ENCODE measurements around the gene GFRA1. TPM values are rescaled to one million over a fixed set of nuclear protein-coding genes. Genes with fewer than 3 reads are reported as not detected.

The GFRA1 gene
- total RNA-seq, 2 experiments from 2014 or later = not detected

- no peak overlapping the region for H3K4me3 Mint-ChIP-seq
- CTCF ChIA-PET = no interaction called here
Measured at GRCh38 chr10:116104210-116104932, 168.6 kb downstream of the GFRA1 start.

GRCh38 chr10:116103668-116104067 lies 169.3 kb downstream of the GFRA1 start:
- TF ChIP-seq CTCF (IDR thresholded peaks at IDR 0.05) = no peak
- ChIA-PET POLR2A (no interaction called here), CTCF (no interaction called here)
- DNase-seq = no peak
- ATAC-seq = no peak
- Mint-ChIP-seq H3K9me3 (no peaks in the 10 kb centered on the region), H3K4me3 (no peak overlapping the region), H3K27me3 (no peaks in the 10 kb centered on the region), H3K36me3 (ENCODE audit: low read depth) (no peaks in the 10 kb centered on the region), H3K4me1 (ENCODE audit: low read depth) (no peaks in the 10 kb centered on the region), H3K27ac (no peak overlapping the region)
- intact Hi-C loops (cut with micrococcal nuclease) = no loop called here

More at GRCh38 chr10:116104210-116104932, 168.6 kb downstream of the GFRA1 start:
- intact Hi-C loops (cut with micrococcal nuclease) = no loop called here
- ATAC-seq (no peak), DNase-seq (no peak)
- Mint-ChIP-seq H3K36me3 (ENCODE audit: low read depth) (no peaks in the 10 kb centered on the region), H3K4me1 (ENCODE audit: low read depth) (no peaks in the 10 kb centered on the region), H3K27ac (no peak overlapping the region), H3K27me3 (no peaks in the 10 kb centered on the region), H3K9me3 (no peaks in the 10 kb centered on the region)
- POLR2A ChIA-PET = no interaction called here
- TF ChIP-seq CTCF (IDR thresholded peaks at IDR 0.05) = no peak

GRCh38 chr10:116101616-116102315 lies 171.2 kb downstream of the GFRA1 start:
- H3K27ac Mint-ChIP-seq = no peak overlapping the region
- ATAC-seq = no peak
- intact Hi-C loops (cut with micrococcal nuclease) = no loop called here
- no peaks in the 10 kb centered on the region for H3K36me3 Mint-ChIP-seq (ENCODE audit: low read depth)
- no peaks in the 10 kb centered on the region for H3K4me1 Mint-ChIP-seq (ENCODE audit: low read depth)
- H3K9me3 Mint-ChIP-seq = no peaks in the 10 kb centered on the region
- ChIA-PET CTCF (no interaction called here), POLR2A (no interaction called here)
- H3K4me3 Mint-ChIP-seq = no peak overlapping the region
- no peak for TF ChIP-seq CTCF (IDR thresholded peaks at IDR 0.05)
- no peaks in the 10 kb centered on the region for H3K27me3 Mint-ChIP-seq
- no peak for DNase-seq

GRCh38 chr10:116100984-116101383 lies 172.0 kb downstream of the GFRA1 start:
- ATAC-seq (no peak), DNase-seq (no peak)
- H3K27ac Mint-ChIP-seq = no peak overlapping the region
- no peaks in the 10 kb centered on the region for H3K27me3 Mint-ChIP-seq
- TF ChIP-seq CTCF (IDR thresholded peaks at IDR 0.05) = no peak
- no peaks in the 10 kb centered on the region for H3K4me1 Mint-ChIP-seq (ENCODE audit: low read depth)
- intact Hi-C loops (cut with micrococcal nuclease) = no loop called here
- no peaks in the 10 kb centered on the region for H3K9me3 Mint-ChIP-seq
- H3K4me3 Mint-ChIP-seq = no peak overlapping the region
- ChIA-PET POLR2A (no interaction called here), CTCF (no interaction called here)
- H3K36me3 Mint-ChIP-seq (ENCODE audit: low read depth) = no peaks in the 10 kb centered on the region

GRCh38 chr10:116099023-116099420 lies 174.0 kb downstream of the GFRA1 start:
- POLR2A ChIA-PET = no interaction called here
- DNase-seq (no peak), ATAC-seq (no peak)
- CTCF ChIA-PET = no interaction called here
- Mint-ChIP-seq H3K27me3 (no peaks in the 10 kb centered on the region), H3K36me3 (ENCODE audit: low read depth) (no peaks in the 10 kb centered on the region), H3K4me3 (no peak overlapping the region), H3K4me1 (ENCODE audit: low read depth) (no peaks in the 10 kb centered on the region), H3K27ac (no peak overlapping the region), H3K9me3 (no peaks in the 10 kb centered on the region)
- no peak for TF ChIP-seq CTCF (IDR thresholded peaks at IDR 0.05)
- intact Hi-C loops (cut with micrococcal nuclease) = no loop called here
